Upper lobe of right lung (tissue), 1 donor: Measurements from ENCODE around the gene EXOC4. TPM values are rescaled to one million over a fixed set of nuclear protein-coding genes. Genes with fewer than 3 reads are reported as not detected.

Experiments
- ATAC-seq: fragments of 200-7000 bp; cut with Tn5 transposase; one replicate; pipeline ENCODE4 v1.9.1; 2020; ENCODE audit warnings: mild to moderate bottlenecking, moderate library complexity
- DNase-seq: peaks from one replicate; pipeline ENCODE4 v3.0.0-alpha.2; 2020
- H3K27ac ChIP-seq: fragments of 200-600 bp; one replicate; pipeline ENCODE4 v1.8.0; 2022
- H3K27me3 ChIP-seq: fragments of 200-600 bp; one replicate; pipeline ENCODE4 v1.8.0; 2022; ENCODE audit warnings: mild to moderate bottlenecking
- H3K36me3 ChIP-seq: fragments of 200-600 bp; one replicate; pipeline ENCODE4 v1.8.0; 2022
- H3K4me1 ChIP-seq: fragments of 200-600 bp; one replicate; pipeline ENCODE4 v1.8.0; 2022
- H3K4me3 ChIP-seq: fragments of 200-600 bp; one replicate; pipeline ENCODE4 v1.8.0; 2022; ENCODE audit warnings: mild to moderate bottlenecking
- H3K9me3 ChIP-seq: fragments of 200-600 bp; one replicate; pipeline ENCODE4 v1.8.0; 2022
- CTCF ChIP-seq: fragments of 200-600 bp; IDR thresholded peaks from one replicate; pipeline ENCODE4 v1.8.0; 2022; ENCODE audit warnings: antibody characterized with exemption
- intact Hi-C: fragments of 100-400 bp; cut with DNase I; formaldehyde crosslinking; loops from one replicate; pipeline ENCODE4 v1.11.0; 2022
- total RNA-seq: library from RNA; stranded (reverse); fragmentation: NEBNext Ultra II Directional; extraction: Animal tissue kit (Norgen Biotek cat#: 25700); gene quantifications from one replicate; pipeline ENCODE4 v1.2.1, GENCODE V29; 2021
- donor health status: DM: no; HTN: yes; CAD: no; lungs with severe emphysema.

Gene EXOC4
- total RNA-seq, 1 donor from 2014 or later, result 73.5 TPM

GRCh38 chr7:133491846-133492652, 239.2 kb downstream of the EXOC4 start:
- no peak for DNase-seq

DNA sequence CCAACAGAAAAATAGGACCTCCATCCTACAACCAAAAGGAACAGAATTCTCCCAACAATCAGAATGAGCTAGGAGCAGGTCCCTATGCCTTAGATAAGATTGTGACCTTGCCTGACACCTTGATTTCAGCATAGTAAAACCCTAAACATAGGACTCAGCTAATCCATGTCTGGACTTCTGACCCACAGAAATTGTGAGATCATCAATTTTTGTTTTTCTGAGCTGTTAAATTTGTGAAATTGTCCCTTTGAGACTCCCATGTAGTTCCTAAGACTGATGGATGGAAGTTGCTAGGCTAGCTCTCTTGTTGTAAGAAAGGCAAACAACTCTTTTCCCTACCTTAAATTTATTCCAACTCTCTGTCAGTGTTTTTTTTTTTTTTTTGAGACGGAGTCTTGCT, 244.2 kb downstream of the EXOC4 start:
- Histone ChIP-seq H3K9me3 (no peaks in the 10 kb centered on the region), H3K36me3 (no peaks in the 10 kb centered on the region), H3K27ac (no peak overlapping the region), H3K4me3 (no peak overlapping the region), H3K27me3 (no peaks in the 10 kb centered on the region), H3K4me1 (peaks cover under 1% of the 10 kb centered on the region)
- no peak for DNase-seq
- intact Hi-C loops, result no loop called here
- no peak for ATAC-seq
- TF ChIP-seq CTCF, result no peak

More at GRCh38 chr7:133491846-133492652, 239.2 kb downstream of the EXOC4 start:
- no peaks in the 10 kb centered on the region for H3K27me3 ChIP-seq
- ATAC-seq, result no peak
- no peak overlapping the region for H3K4me3 ChIP-seq
- no peak overlapping the region for H3K27ac ChIP-seq
- intact Hi-C loops, result no loop called here
- no peak for TF ChIP-seq CTCF
- no peaks in the 10 kb centered on the region for H3K36me3 ChIP-seq
- no peaks in the 10 kb centered on the region for H3K4me1 ChIP-seq
- no peaks in the 10 kb centered on the region for H3K9me3 ChIP-seq

DNA sequence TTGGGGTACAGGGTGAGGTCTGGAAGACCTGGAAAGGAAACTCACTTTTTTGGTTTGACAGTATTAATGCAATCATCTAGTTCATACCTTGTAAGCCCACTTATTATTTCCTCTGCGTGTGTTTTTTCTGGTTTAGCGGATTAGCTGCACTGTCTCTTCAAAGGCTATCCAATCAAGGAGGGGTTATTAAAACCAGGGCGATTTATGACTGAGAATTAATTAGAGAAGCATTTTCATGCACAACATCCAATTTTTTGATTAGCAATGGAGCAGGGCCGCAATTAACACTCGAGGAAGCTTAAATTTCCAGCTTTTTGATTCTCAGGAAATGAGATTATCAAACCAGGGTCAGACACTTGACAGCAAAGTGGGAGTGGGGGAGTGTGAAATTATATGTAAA, 248.9 kb downstream of the EXOC4 start:
- Histone ChIP-seq H3K9me3 (no peaks in the 10 kb centered on the region), H3K4me3 (no peak overlapping the region), H3K27me3 (no peaks in the 10 kb centered on the region), H3K4me1 (peaks cover 5% of the 10 kb centered on the region), H3K27ac (no peak overlapping the region), H3K36me3 (no peaks in the 10 kb centered on the region)
- DNase-seq, result no peak
- intact Hi-C loops, result no loop called here
- no peak for TF ChIP-seq CTCF
- ATAC-seq, result no peak

GRCh38 chr7:133502498-133502897, 249.6 kb downstream of the EXOC4 start:
- no peak overlapping the region for H3K27ac ChIP-seq
- no peak for ATAC-seq
- DNase-seq, result no peak
- H3K27me3 ChIP-seq, result no peaks in the 10 kb centered on the region
- TF ChIP-seq CTCF, result no peak
- intact Hi-C loops, result no loop called here
- H3K4me1 ChIP-seq, result peaks cover 5% of the 10 kb centered on the region
- H3K4me3 ChIP-seq, result no peak overlapping the region
- no peaks in the 10 kb centered on the region for H3K9me3 ChIP-seq
- no peaks in the 10 kb centered on the region for H3K36me3 ChIP-seq

GRCh38 chr7:133502972-133503371, 250.1 kb downstream of the EXOC4 start:
- TF ChIP-seq CTCF, result no peak
- Histone ChIP-seq H3K4me3 (no peak overlapping the region), H3K9me3 (no peaks in the 10 kb centered on the region), H3K27ac (no peak overlapping the region), H3K27me3 (no peaks in the 10 kb centered on the region), H3K36me3 (no peaks in the 10 kb centered on the region), H3K4me1 (peaks cover 5% of the 10 kb centered on the region)
- ATAC-seq, result no peak
- DNase-seq, result no peak
- intact Hi-C loops, result no loop called here
